ENCODE data around the gene EEA1. TPM values are rescaled to one million over a fixed set of nuclear protein-coding genes. Genes with fewer than 3 reads are reported as not detected.

The EEA1 gene
- total RNA-seq, 2 experiments from 2014 or later: 20.8 to 21.7 TPM

GRCh38 chr12:92912052-92912451 lies 17.0 kb downstream of the EEA1 start:
- ChIA-PET POLR2A (interaction anchor here (3.7 kb wide), 1 partner anchor 16 kb away, joined by 21 read pairs; the partner anchor contains the start of gene EEA1), CTCF (interaction anchor here (1.4 to 2.0 kb wide), 2 partner anchors 14 to 85 kb away, joined by 4 to 6 read pairs; no protein-coding TSS in a partner anchor)
- peaks cover 6% of the 10 kb centered on the region for H3K9me3 Mint-ChIP-seq
- no peaks in the 10 kb centered on the region for H3K27me3 Mint-ChIP-seq
- DNase-seq: peak; percentile 40
- intact Hi-C loops (cut with micrococcal nuclease): no loop called here
- peaks cover 53% of the 10 kb centered on the region for H3K4me1 Mint-ChIP-seq (ENCODE audit: low read depth)
- no peak overlapping the region for H3K4me3 Mint-ChIP-seq
- H3K36me3 Mint-ChIP-seq (ENCODE audit: low read depth): peaks cover 33% of the 10 kb centered on the region
- TF ChIP-seq CTCF (IDR thresholded peaks at IDR 0.05): no peak
- peak overlapping the region; percentile 85 for H3K27ac Mint-ChIP-seq
- ATAC-seq: peak; percentile 88

GRCh38 chr12:92911339-92911738 lies 17.8 kb downstream of the EEA1 start:
- Mint-ChIP-seq H3K9me3 (peaks cover 6% of the 10 kb centered on the region), H3K4me1 (ENCODE audit: low read depth) (peaks cover 56% of the 10 kb centered on the region), H3K27me3 (no peaks in the 10 kb centered on the region), H3K4me3 (no peak overlapping the region), H3K27ac (peak overlapping the region; percentile 85), H3K36me3 (ENCODE audit: low read depth) (peaks cover 33% of the 10 kb centered on the region)
- ATAC-seq (no peak), DNase-seq (no peak)
- intact Hi-C loops (cut with micrococcal nuclease): no loop called here
- ChIA-PET POLR2A (interaction anchor here (3.7 kb wide), 1 partner anchor 17 kb away, joined by 21 read pairs; the partner anchor contains the start of gene EEA1), CTCF (interaction anchor here (1.4 to 2.0 kb wide), 3 partner anchors 12 to 84 kb away, joined by 4 to 6 read pairs (median 4); no protein-coding TSS in a partner anchor)
- no peak for TF ChIP-seq CTCF (IDR thresholded peaks at IDR 0.05)

- peak; percentile 63 for ATAC-seq
- Mint-ChIP-seq H3K9me3 (peaks cover 5% of the 10 kb centered on the region), H3K36me3 (ENCODE audit: low read depth) (peaks cover 19% of the 10 kb centered on the region), H3K4me1 (ENCODE audit: low read depth) (peaks cover 60% of the 10 kb centered on the region), H3K27me3 (no peaks in the 10 kb centered on the region), H3K4me3 (no peak overlapping the region), H3K27ac (no peak overlapping the region)
- intact Hi-C loops (cut with micrococcal nuclease): loop anchor here (1.0 kb wide), 1 partner anchor 21 kb away; the partner anchor contains the start of gene EEA1
- DNase-seq: peak; percentile 62
- ChIA-PET CTCF (interaction anchor here (1.8 kb wide), 1 partner anchor 20 kb away, joined by 4 read pairs; no protein-coding TSS in a partner anchor), POLR2A (interaction anchor here (0.9 kb wide), 1 partner anchor 22 kb away, joined by 3 read pairs; no protein-coding TSS in a partner anchor)
- TF ChIP-seq CTCF (IDR thresholded peaks at IDR 0.05): no peak
Measured at GRCh38 chr12:92908108-92908507, 21.0 kb downstream of the EEA1 start.

GRCh38 chr12:92905811-92906554 lies 23.1 kb downstream of the EEA1 start:
- no peaks in the 10 kb centered on the region for H3K27me3 Mint-ChIP-seq
- H3K27ac Mint-ChIP-seq: no peak overlapping the region
- DNase-seq (no peak), ATAC-seq (peak; percentile 47)
- POLR2A ChIA-PET: interaction anchor here (0.6 to 1.2 kb wide), 2 partner anchors 17 to 22 kb away, joined by 3 to 6 read pairs; no protein-coding TSS in a partner anchor
- intact Hi-C loops (cut with micrococcal nuclease): no loop called here
- peaks cover 38% of the 10 kb centered on the region for H3K4me1 Mint-ChIP-seq (ENCODE audit: low read depth)
- CTCF ChIA-PET: interaction anchor here (1.0 kb wide), 1 partner anchor 75 kb away, joined by 3 read pairs; no protein-coding TSS in a partner anchor
- peaks cover 4% of the 10 kb centered on the region for H3K9me3 Mint-ChIP-seq
- no peak for TF ChIP-seq CTCF (IDR thresholded peaks at IDR 0.05)
- peaks cover 13% of the 10 kb centered on the region for H3K36me3 Mint-ChIP-seq (ENCODE audit: low read depth)
- no peak overlapping the region for H3K4me3 Mint-ChIP-seq
